Neuron (in vitro differentiated cells): Measurements from ENCODE around the gene EIF2D.

ENCODE experiments used
- H2AFZ ChIP-seq: one replicate; pipeline ENCODE4 v1.6.1; 2013; ENCODE audit warnings: low read depth, mild to moderate bottlenecking, inconsistent platforms, low read length, moderate library complexity
- H3K27me3 ChIP-seq: one replicate; pipeline ENCODE4 v1.6.1; 2013; ENCODE audit warnings: low read length; ENCODE audit not compliant: insufficient read depth
- H3K36me3 ChIP-seq: one replicate; pipeline ENCODE4 v1.6.1; 2013; ENCODE audit warnings: low read length; ENCODE audit not compliant: insufficient read depth
- H3K4me1 ChIP-seq: one replicate; pipeline ENCODE4 v1.6.1; 2013; ENCODE audit warnings: low read length; ENCODE audit not compliant: insufficient read depth
- H3K4me3 ChIP-seq: 2 replicates; pipeline ENCODE4 v1.5.1; 2013; ENCODE audit warnings: mild to moderate bottlenecking, low read length, moderate library complexity
- H3K9me3 ChIP-seq: one replicate; pipeline ENCODE4 v1.6.1; 2013; ENCODE audit warnings: low read length

Gene EIF2D

DNA sequence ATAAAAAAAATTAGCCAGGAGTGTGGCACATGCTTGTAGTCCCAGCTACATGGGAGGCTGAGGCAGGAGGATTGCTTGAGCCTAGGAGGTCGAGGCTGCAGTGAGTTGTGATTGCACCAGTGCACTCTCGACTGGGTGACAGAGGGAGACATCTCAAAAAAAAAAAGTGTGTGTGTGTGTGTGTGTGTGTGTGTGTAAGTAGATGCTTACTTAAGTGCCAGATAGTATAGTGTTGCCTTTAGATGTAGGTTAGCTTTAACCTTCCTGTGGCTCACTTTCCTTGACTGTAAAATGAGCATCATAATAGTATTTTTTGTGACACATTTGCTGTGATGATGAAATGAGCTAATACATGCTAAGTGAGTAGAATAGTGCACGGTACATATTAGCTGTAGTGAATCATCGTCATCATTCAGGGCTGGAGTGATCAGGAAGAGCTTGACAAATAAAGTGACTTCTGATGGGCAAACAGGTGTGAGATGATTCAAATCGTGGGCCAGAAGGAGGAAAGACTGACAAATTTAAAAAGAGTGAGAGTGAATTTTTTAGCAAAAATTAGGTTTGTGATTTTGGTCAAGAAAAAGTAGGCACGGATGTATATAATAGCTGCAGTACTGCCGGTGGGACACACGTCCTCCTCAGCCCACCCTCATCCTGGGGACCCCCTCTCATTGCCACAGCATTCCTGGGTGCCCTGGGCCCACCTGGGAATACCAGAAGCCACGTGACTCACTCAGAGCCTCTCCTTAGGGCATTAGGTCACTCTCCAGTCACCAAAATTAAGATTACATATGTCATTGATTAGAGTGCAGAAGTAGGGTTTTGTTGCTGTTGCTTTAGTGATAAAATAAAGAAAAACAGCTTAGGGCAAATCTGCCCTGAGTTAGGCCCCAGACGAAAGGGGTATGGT is 33.9 kb downstream of the EIF2D start:
- Histone ChIP-seq H3K4me3 (no peak overlapping the region), H3K9me3 (no peaks in the 10 kb centered on the region), H3K4me1 (no peaks in the 10 kb centered on the region), H2AFZ (no peak overlapping the region), H3K36me3 (no peaks in the 10 kb centered on the region), H3K27me3 (no peaks in the 10 kb centered on the region)

DNA sequence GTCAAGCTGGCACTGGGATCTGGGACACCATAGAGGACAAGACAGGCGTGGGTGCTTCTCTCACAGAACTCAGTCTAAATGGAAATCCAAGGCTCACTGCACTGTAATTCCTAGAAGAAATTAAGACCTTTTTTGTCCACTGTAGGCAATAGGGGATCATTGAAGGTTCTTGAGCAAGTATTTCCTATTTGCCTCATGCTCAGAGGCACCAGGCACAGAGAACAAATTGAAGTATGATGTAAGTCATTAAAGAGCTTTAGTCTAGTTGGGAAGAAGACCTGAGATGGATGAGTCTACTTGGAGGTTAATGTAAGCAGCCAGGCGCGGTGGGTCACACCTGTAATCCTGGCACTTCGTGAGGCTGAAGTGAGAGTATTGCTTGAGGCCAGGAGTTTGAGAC is 34.6 kb downstream of the EIF2D start:
- peaks cover 3% of the 10 kb centered on the region for H3K27me3 ChIP-seq
- H2AFZ ChIP-seq: no peak overlapping the region
- no peaks in the 10 kb centered on the region for H3K9me3 ChIP-seq
- H3K36me3 ChIP-seq: no peaks in the 10 kb centered on the region
- H3K4me1 ChIP-seq: no peaks in the 10 kb centered on the region
- H3K4me3 ChIP-seq: no peak overlapping the region

DNA sequence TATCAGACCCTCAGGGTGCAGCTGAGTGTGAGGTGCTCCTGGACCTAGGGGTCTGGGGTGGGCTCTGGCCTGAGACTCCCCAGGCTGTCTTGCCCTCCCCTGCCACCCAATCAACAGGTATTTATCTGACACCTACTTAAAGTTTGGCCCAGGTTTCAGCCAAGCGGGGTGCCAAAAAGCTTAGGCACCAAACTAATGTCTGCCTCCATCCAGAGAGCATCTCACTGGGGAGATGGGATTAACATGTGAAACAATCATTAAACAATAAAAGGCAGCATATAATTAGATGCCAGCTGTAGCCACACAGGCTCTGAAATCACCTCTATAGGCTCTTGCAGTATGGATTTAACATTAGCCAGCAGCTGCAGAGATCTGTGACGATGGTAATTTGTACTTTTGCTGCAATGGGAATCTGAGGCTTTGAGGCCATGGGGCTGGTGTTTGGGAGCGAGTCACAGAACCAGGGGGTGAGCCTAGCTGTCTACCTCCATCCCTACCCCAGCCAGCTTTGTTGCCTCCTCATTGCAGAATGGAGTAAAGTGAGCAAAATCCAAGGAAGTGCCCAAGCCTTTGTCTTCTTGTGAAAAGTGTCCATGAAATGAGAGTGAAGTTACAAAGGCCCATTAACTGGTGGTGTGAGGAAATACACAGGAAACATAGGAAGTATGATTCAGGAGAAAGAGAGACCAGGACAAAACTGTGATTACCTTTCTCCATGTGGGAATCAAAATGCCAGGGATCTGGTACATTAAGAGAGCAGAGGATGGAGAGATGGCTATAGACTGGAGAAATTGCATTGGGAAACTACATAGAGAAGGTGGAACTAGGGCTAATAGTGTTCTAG is 36.1 kb downstream of the EIF2D start:
- Histone ChIP-seq H3K4me3 (no peak overlapping the region), H3K4me1 (no peaks in the 10 kb centered on the region), H3K27me3 (peaks cover 3% of the 10 kb centered on the region), H3K9me3 (no peaks in the 10 kb centered on the region), H3K36me3 (no peaks in the 10 kb centered on the region), H2AFZ (no peak overlapping the region)

DNA sequence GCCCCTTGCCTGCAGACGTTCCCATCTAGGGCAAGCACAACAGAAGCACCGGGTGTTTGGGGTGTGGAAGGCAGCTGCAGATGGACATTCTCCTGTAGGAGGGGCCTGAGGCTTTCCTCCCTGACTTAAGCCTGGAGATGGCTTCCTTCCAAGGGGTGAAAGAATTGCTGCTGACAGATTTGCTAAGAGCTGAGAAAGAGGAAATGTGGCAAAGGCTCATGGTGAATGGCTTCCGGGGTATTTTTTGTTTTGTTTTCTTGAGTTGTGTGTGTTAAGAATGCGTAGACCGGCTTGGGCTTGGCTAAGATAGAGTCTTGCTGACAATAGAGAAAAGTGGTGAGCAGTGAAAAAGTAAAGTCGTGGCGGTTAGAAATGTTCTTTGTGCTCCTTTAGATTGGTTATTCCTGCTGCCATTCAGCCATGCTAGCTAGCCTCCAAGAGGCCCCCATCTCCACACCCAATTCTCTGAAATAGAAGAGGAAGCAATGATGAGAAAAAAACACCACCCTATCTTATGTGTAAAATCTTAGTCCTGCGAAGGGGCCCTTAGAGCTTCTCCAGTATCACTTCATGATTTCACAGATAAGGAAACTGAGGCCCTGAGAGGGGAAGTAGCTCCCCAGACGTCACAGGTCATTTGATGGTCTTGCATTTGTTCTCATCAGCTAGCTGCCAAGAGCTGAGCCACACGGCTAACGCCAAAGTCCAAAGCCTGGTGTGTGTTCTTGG is 36.9 kb downstream of the EIF2D start:
- Histone ChIP-seq H3K4me3 (no peak overlapping the region), H3K9me3 (no peaks in the 10 kb centered on the region), H3K27me3 (peaks cover 3% of the 10 kb centered on the region)

DNA sequence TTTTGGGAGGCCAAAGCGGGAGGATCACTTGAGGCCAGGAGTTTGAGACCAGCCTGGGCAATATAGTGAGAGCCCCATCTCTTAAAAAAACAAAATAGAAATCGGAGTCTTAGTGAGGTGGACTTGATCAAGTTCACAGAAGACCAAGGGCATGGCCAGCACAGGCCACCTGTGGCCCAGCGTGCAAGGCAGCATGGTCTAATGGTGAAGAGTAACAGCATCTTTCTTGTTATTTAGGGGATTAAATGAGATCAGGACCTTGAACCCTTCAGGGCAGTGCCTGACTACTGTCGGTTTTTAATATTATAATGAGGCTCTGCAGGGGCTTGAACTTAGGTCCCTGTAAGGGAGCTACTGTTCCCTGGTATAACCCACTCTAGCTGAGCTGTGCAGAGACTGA is 38.5 kb downstream of the EIF2D start:
- Histone ChIP-seq H3K9me3 (no peaks in the 10 kb centered on the region), H3K4me1 (no peaks in the 10 kb centered on the region), H3K4me3 (no peak overlapping the region), H3K27me3 (peaks cover 3% of the 10 kb centered on the region), H2AFZ (no peak overlapping the region), H3K36me3 (no peaks in the 10 kb centered on the region)

More for the DNA sequence above, 36.9 kb downstream of the EIF2D start:
- H3K36me3 ChIP-seq: no peaks in the 10 kb centered on the region
- no peaks in the 10 kb centered on the region for H3K4me1 ChIP-seq
- no peak overlapping the region for H2AFZ ChIP-seq

DNA sequence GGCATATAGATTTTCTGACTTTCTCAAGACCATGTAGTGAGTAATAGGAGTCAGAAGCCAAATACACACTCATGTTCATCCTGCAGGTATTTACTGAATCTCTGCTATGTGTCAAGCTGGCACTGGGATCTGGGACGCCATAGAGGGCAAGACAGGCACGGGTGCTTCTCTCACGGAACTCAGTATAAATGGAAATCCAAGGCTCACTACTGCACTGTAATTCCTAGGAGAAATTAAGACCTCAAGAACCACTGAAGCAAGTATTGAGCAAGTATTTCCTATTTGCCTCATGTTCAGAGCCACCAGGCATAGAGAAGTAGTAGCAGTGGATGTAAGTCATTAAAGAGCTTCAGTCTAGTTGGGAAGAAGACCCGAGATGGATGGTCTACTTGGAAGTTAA is 38.9 kb downstream of the EIF2D start:
- no peaks in the 10 kb centered on the region for H3K4me1 ChIP-seq
- peaks cover 3% of the 10 kb centered on the region for H3K27me3 ChIP-seq
- H3K4me3 ChIP-seq: no peak overlapping the region
- no peaks in the 10 kb centered on the region for H3K36me3 ChIP-seq
- H2AFZ ChIP-seq: no peak overlapping the region
- no peaks in the 10 kb centered on the region for H3K9me3 ChIP-seq

DNA sequence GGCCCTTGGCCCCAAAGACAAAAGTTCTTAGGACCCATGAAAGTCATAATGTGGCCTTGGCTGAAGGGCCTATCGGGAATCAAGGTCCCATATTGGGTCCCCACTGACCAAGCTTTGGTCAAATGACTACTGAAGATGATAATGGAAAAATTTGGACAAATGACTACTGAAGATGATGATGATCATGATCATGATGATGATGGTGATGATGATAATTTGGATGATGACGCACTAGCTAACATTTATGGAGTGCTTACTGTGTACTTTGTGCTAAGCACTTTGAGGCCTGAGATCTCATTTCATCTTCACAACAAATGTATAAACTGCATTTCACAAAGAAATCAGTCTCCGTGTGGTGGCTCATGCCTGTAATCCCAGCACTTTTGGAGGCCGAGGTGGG is 39.4 kb downstream of the EIF2D start:
- H3K36me3 ChIP-seq: no peaks in the 10 kb centered on the region
- H3K4me3 ChIP-seq: no peak overlapping the region
- H3K4me1 ChIP-seq: no peaks in the 10 kb centered on the region
- H3K9me3 ChIP-seq: no peaks in the 10 kb centered on the region
- no peak overlapping the region for H2AFZ ChIP-seq
- H3K27me3 ChIP-seq: peaks cover 3% of the 10 kb centered on the region

DNA sequence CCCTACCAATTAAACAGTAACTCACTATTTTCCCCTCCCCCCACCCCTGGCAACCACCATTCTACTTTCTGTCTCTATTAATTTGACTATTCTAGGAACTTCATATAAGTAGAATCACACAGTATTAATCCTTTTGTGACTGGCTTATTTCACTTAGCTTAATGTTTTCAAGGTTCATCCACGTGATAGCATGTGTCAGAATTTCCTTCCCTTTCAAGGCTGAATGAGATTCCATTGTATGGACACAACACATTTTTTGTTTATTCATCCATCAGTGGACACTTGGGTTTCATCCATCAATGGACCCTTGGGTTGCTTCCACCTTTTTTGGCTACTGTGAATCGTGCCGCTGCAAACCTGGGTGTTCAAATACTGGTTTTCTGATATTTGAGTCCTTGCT is 41.7 kb downstream of the EIF2D start:
- Histone ChIP-seq H3K4me3 (no peak overlapping the region), H3K27me3 (peaks cover 15% of the 10 kb centered on the region), H2AFZ (no peak overlapping the region), H3K9me3 (no peaks in the 10 kb centered on the region), H3K4me1 (no peaks in the 10 kb centered on the region), H3K36me3 (no peaks in the 10 kb centered on the region)

DNA sequence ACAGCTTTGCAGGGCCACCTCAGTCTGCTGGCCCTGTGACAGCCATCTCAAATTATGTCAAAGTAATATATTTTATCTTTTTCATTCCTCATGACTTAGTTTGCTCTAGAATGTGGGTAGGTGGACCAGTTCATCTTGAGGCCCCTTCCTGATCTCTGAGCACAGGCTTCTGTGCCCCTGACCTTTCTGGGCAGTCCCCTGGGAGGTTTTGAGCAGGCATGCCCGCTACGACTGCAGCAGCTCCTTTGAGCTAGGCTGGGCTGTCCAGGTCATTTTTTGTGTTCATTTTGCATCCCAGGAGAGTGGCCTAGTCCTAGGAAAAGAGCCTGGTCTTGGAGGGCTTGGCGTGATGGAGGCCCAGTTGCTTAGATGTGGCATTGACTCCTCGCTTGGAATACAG is 42.7 kb downstream of the EIF2D start:
- Histone ChIP-seq H3K4me1 (no peaks in the 10 kb centered on the region), H3K4me3 (no peak overlapping the region), H2AFZ (no peak overlapping the region), H3K27me3 (peaks cover 24% of the 10 kb centered on the region), H3K9me3 (no peaks in the 10 kb centered on the region), H3K36me3 (no peaks in the 10 kb centered on the region)

DNA sequence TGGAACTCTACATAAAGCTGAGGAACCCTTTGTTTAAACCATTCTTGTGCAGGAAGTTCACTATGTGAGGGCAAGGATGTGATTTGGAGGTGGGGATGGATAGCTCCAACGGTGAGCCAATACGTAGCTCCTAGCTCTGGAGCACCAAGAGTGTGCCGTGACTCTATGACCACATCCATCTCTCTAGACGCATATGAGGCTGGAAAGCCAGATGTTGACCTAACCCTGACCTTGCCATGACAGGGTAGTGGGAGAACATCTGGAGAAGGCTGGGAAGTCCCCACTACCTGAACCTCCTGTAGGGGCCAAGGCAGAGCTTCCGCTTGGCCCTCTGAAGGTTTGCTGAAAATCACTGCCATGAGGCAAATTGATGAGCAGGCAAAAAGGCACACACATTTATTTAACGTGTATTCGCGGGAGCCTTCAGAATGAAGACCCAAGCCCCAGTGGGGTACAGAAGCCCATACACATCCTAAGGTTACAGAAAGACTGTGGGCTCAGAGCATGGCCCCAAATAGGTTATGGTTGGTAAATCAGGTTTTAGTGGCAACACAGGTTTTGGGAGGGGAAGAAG is 43.4 kb downstream of the EIF2D start:
- H3K27me3 ChIP-seq: peaks cover 31% of the 10 kb centered on the region
- no peak overlapping the region for H3K4me3 ChIP-seq
- H3K9me3 ChIP-seq: no peaks in the 10 kb centered on the region
- no peaks in the 10 kb centered on the region for H3K36me3 ChIP-seq
- H3K4me1 ChIP-seq: no peaks in the 10 kb centered on the region
- H2AFZ ChIP-seq: no peak overlapping the region

DNA sequence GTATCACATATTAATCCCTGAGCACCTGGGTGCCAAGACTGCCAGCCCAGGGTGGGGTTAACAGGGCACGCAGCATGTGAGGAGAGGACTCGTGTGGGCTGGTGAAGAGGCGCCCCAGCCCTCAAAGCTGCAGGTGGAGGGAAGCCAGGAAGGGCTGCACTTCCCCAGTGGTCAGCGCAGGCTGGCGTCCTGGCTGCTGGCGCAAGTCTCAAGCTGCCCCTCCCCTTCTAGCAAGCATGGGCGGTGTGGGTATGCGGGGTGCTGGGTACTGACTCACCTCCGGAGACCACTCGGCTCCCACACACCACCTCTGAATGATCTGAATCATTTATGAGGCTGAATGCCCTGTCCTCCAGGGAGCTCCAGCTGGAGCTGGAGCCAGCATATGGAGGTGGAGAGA is 44.0 kb downstream of the EIF2D start:
- H3K4me3 ChIP-seq: no peak overlapping the region
- H3K4me1 ChIP-seq: no peaks in the 10 kb centered on the region
- no peaks in the 10 kb centered on the region for H3K36me3 ChIP-seq
- peaks cover 35% of the 10 kb centered on the region for H3K27me3 ChIP-seq
- no peak overlapping the region for H2AFZ ChIP-seq
- no peaks in the 10 kb centered on the region for H3K9me3 ChIP-seq

DNA sequence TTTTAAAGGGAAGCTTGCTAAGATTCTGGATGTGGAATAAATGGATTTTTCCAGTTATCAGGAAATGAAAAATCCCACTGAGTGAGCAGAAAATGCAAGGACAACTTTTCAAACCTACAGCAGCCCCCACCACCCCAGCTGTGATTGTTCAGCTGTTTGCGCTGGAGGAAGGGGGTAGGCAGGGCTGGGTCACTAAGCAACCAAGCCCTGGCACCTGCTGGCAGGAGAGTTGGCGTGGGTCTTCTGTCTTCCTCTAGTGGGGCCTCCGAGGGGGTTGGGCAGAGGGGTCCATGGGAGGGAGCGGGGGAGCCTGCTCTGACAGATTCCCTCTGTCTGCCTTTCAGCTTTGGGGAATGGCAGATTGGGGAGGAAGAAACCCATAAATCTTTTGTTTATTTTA is 45.3 kb downstream of the EIF2D start:
- Histone ChIP-seq H3K4me3 (no peak overlapping the region), H3K4me1 (no peaks in the 10 kb centered on the region), H3K27me3 (peaks cover 34% of the 10 kb centered on the region), H3K9me3 (no peaks in the 10 kb centered on the region), H3K36me3 (no peaks in the 10 kb centered on the region), H2AFZ (no peak overlapping the region)
